ENCODE results near the gene GOT2. TPM values are rescaled to one million over a fixed set of nuclear protein-coding genes. Genes with fewer than 3 reads are reported as not detected.

Gene GOT2
- total RNA-seq, 2 experiments from 2014 or later: 17.4 to 18.7 TPM

- Mint-ChIP-seq H3K27ac (no peak overlapping the region), H3K4me1 (ENCODE audit: low read depth) (peaks cover 19% of the 10 kb centered on the region), H3K9me3 (no peaks in the 10 kb centered on the region), H3K36me3 (ENCODE audit: low read depth) (peaks cover 31% of the 10 kb centered on the region), H3K4me3 (no peak overlapping the region), H3K27me3 (no peaks in the 10 kb centered on the region)
- no peak for DNase-seq
- Histone ChIP-seq H3K9me3 (ENCODE audit: control insufficient read depth in 1 of 2, insufficient read depth in 1 of 2, low read length in 2 of 2) (no peaks in the 10 kb centered on the region), H3K36me3 (ENCODE audit: insufficient read depth, low read length) (peaks cover 11% of the 10 kb centered on the region), H3K27me3 (ENCODE audit: control insufficient read depth in 1 of 2, insufficient read depth in 2 of 2, low read length in 2 of 2) (no peaks in the 10 kb centered on the region), H3K4me1 (ENCODE audit: insufficient read depth, low read length) (peaks cover 14% of the 10 kb centered on the region), H3K4me3 (ENCODE audit: low read length) (no peak overlapping the region), H3K27ac (ENCODE audit: low read depth in 1 of 2, low read length in 2 of 2) (no peak overlapping the region)
- ATAC-seq (ENCODE audit: poor library complexity): no peak
- intact Hi-C loops (cut with DNase I, micrococcal nuclease): no loop called here
- CTCF ChIA-PET: no interaction called here
- no peak for TF ChIP-seq CTCF (IDR thresholded peaks at IDR 0.05)
- POLR2A ChIA-PET: no interaction called here
Observed at GRCh38 chr16:58679763-58680162, 54.4 kb downstream of the GOT2 start.

GRCh38 chr16:58678716-58679115, 55.4 kb downstream of the GOT2 start:
- H3K4me3 ChIP-seq (ENCODE audit: low read length): no peak overlapping the region
- POLR2A ChIA-PET: no interaction called here
- DNase-seq (no peak), ATAC-seq (ENCODE audit: poor library complexity) (no peak)
- CTCF ChIA-PET: no interaction called here
- peaks cover 5% of the 10 kb centered on the region for H3K4me1 ChIP-seq (ENCODE audit: insufficient read depth, low read length)
- TF ChIP-seq CTCF (IDR thresholded peaks at IDR 0.05): no peak
- Mint-ChIP-seq H3K4me3 (no peak overlapping the region), H3K4me1 (ENCODE audit: low read depth) (peaks cover 9% of the 10 kb centered on the region), H3K27ac (no peak overlapping the region), H3K9me3 (no peaks in the 10 kb centered on the region), H3K27me3 (no peaks in the 10 kb centered on the region), H3K36me3 (ENCODE audit: low read depth) (peaks cover 31% of the 10 kb centered on the region)
- peaks cover 11% of the 10 kb centered on the region for H3K36me3 ChIP-seq (ENCODE audit: insufficient read depth, low read length)
- no peak overlapping the region for H3K27ac ChIP-seq (ENCODE audit: low read depth in 1 of 2, low read length in 2 of 2)
- no peaks in the 10 kb centered on the region for H3K9me3 ChIP-seq (ENCODE audit: control insufficient read depth in 1 of 2, insufficient read depth in 1 of 2, low read length in 2 of 2)
- intact Hi-C loops (cut with DNase I, micrococcal nuclease): no loop called here
- no peaks in the 10 kb centered on the region for H3K27me3 ChIP-seq (ENCODE audit: control insufficient read depth in 1 of 2, insufficient read depth in 2 of 2, low read length in 2 of 2)

GRCh38 chr16:58678269-58678668, 55.8 kb downstream of the GOT2 start:
- intact Hi-C loops (cut with DNase I, micrococcal nuclease): no loop called here
- Mint-ChIP-seq H3K27ac (no peak overlapping the region), H3K36me3 (ENCODE audit: low read depth) (peaks cover 31% of the 10 kb centered on the region), H3K27me3 (no peaks in the 10 kb centered on the region), H3K9me3 (no peaks in the 10 kb centered on the region), H3K4me1 (ENCODE audit: low read depth) (peaks cover 5% of the 10 kb centered on the region), H3K4me3 (no peak overlapping the region)
- CTCF ChIA-PET: no interaction called here
- no peak for DNase-seq
- no peak for TF ChIP-seq CTCF (IDR thresholded peaks at IDR 0.05)
- Histone ChIP-seq H3K36me3 (ENCODE audit: insufficient read depth, low read length) (peaks cover 11% of the 10 kb centered on the region), H3K4me1 (ENCODE audit: insufficient read depth, low read length) (peaks cover under 1% of the 10 kb centered on the region), H3K9me3 (ENCODE audit: control insufficient read depth in 1 of 2, insufficient read depth in 1 of 2, low read length in 2 of 2) (no peaks in the 10 kb centered on the region), H3K27ac (ENCODE audit: low read depth in 1 of 2, low read length in 2 of 2) (no peak overlapping the region), H3K4me3 (ENCODE audit: low read length) (no peak overlapping the region), H3K27me3 (ENCODE audit: control insufficient read depth in 1 of 2, insufficient read depth in 2 of 2, low read length in 2 of 2) (no peaks in the 10 kb centered on the region)
- POLR2A ChIA-PET: no interaction called here
- ATAC-seq (ENCODE audit: poor library complexity): no peak

Measured in CD4-positive, alpha-beta T cell (primary cell).